Stomach (tissue), 4 donors: ENCODE data around the gene HTRA3.

ENCODE experiments used
- CTCF ChIP-seq, 7 experiments: fragments of 450-650 bp in 4 of 7; fragments of 200-600 bp in 3 of 7; sonication (generic) in 3 of 7; IDR thresholded peaks; one replicate each; pipeline ENCODE4 v1.5.1; 2016 to 2019; ENCODE audit warnings: antibody characterized with exemption in 7 of 7, control low read depth in 2 of 7, mild to moderate bottlenecking in 1 of 7
- EP300 ChIP-seq: sonication (generic); formaldehyde crosslinking; IDR thresholded peaks from one replicate; pipeline ENCODE4 v1.6.1; 2017; ENCODE audit warnings: antibody characterized with exemption
- POLR2A ChIP-seq, 4 donors: fragments of 450-650 bp; IDR thresholded peaks; one replicate each; pipeline ENCODE4 v1.6.1; 2016; ENCODE audit warnings: antibody characterized with exemption in 4 of 4, control low read depth in 2 of 4, mild to moderate bottlenecking in 1 of 4, moderate library complexity in 1 of 4
- POLR2AphosphoS5 ChIP-seq, 3 donors: sonication (generic); formaldehyde crosslinking; IDR thresholded peaks; one replicate each; pipeline ENCODE4 v1.6.1; 2016; ENCODE audit warnings: antibody characterized with exemption in 3 of 3

DNA sequence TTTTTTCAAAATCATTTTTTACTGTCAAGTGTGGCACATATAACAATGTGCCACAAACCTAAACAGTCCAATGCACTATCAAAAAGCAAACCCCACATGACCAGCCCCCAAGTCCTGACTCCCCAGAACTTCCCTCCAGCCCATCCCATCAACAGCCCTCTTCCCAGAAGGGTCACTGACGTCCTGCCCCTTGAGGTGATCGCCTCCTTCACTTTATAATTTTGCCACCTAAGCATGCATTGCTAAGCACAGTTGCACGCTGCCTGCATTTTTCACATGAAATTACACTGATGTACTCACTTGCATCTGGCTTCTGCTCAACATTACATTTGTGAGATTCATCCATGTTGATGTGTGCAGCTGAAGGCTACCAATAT, 42.5 kb downstream of the HTRA3 start:
- no peak for TF ChIP-seq CTCF (IDR thresholded peaks at IDR 0.05)
- TF ChIP-seq POLR2AphosphoS5 (IDR thresholded peaks at IDR 0.05): no peak
- no peak for TF ChIP-seq POLR2A (IDR thresholded peaks at IDR 0.05)
- TF ChIP-seq EP300: no peak
